Muscle layer of colon (tissue), 2 donors: ENCODE measurements around the gene SLC35E4.
"Not testable (repeated sequence)": the region's sequence is repeated elsewhere in the genome, so short reads cannot be mapped to it uniquely, and the experiment has no call there.

Experiments used
- H3K27ac ChIP-seq: one replicate; pipeline ENCODE4 v1.7.0; 2013; ENCODE audit warnings: low read depth, mild to moderate bottlenecking, low read length, moderate library complexity
- H3K27me3 ChIP-seq, 2 donors: one replicate each; pipeline ENCODE4 v1.7.0; 2013; ENCODE audit warnings: low read length in 2 of 2, mild to moderate bottlenecking in 2 of 2; ENCODE audit not compliant: insufficient read depth in 2 of 2, control insufficient read depth in 1 of 2
- H3K36me3 ChIP-seq: one replicate; pipeline ENCODE4 v1.7.0; 2013; ENCODE audit warnings: mild to moderate bottlenecking, low read length; ENCODE audit not compliant: insufficient read depth
- H3K4me1 ChIP-seq: one replicate; pipeline ENCODE4 v1.7.0; 2013; ENCODE audit warnings: mild to moderate bottlenecking, low read length; ENCODE audit not compliant: insufficient read depth
- H3K4me3 ChIP-seq, 2 donors: one replicate each; pipeline ENCODE4 v1.7.0; 2013; ENCODE audit warnings: low read length in 2 of 2, low read depth in 1 of 2, mild to moderate bottlenecking in 1 of 2, moderate library complexity in 1 of 2
- H3K9ac ChIP-seq: one replicate; pipeline ENCODE4 v1.7.0; 2013; ENCODE audit warnings: low read length
- H3K9me3 ChIP-seq: one replicate; pipeline ENCODE4 v1.7.0; 2013; ENCODE audit warnings: mild to moderate bottlenecking, low read length
- donor health status: abdominal sarcoma.
- donor health status: Adenocarcinoma of cecum.

SLC35E4 gene

DNA sequence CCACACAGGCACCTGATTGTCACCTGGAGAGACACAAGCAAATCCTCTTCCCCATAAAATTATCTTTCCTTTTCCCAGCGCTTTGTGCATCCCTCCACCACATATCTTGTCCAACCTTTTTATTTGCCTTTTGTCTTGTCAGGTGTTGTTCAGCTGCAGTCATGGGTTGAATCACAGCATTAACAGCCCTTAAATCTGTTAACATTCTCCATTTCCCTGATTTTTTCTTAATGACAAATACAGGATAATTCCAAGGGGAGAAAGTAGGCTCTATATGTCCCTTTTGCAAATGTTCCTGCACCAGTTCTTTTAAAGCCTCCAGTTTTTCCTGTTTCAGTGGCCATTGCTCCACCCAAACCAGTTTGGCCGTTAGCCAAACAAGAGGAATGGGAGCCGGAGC, 41.0 kb downstream of the SLC35E4 start:
- H3K9me3 ChIP-seq, H3K4me3 ChIP-seq, H3K27ac ChIP-seq, H3K9ac ChIP-seq, H3K36me3 ChIP-seq, H3K27me3 ChIP-seq: not testable (repeated sequence)
- peaks cover 11% of the 10 kb centered on the region for H3K4me1 ChIP-seq

DNA sequence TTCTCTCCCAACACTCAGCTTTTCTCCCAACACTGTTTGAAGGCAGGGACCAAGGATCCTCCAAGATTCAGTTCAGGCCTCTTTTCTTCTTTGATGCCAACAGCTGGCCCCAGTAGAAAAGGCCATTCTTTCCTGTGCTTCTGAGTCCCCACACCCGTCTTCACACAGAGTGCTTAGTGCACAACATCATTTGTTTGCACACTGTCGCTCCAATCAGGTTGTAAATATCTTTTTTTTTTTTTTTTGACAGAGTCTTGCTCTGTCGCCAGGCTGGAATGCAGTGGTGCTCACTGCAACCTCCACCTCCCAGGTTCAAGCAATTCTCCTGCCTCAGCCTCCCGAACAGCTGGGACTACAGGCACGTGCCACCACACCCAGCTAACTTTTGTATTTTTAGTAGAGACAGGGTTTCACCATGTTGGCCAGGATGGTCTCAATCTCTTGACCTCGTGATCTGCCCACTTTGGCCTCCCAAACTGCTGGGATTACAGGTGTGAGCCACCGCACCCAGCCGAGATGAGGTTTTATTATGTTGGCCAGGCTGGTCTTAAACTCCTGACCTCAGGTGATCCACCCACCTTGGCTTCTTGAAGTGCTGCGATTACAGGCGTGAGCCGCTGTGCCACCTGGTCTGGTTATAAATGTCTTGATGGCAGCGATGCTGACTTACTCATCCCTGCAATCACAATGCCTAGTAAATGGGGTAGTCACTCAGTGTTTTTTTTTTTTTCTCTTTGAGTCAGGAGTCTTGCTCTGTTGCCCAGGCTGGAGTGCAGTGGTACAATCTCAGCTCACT, 44.5 kb downstream of the SLC35E4 start:
- not testable (repeated sequence) for H3K36me3 ChIP-seq, H3K9ac ChIP-seq, H3K27me3 ChIP-seq, H3K9me3 ChIP-seq, H3K27ac ChIP-seq, H3K4me3 ChIP-seq
- H3K4me1 ChIP-seq, result peaks cover 12% of the 10 kb centered on the region

DNA sequence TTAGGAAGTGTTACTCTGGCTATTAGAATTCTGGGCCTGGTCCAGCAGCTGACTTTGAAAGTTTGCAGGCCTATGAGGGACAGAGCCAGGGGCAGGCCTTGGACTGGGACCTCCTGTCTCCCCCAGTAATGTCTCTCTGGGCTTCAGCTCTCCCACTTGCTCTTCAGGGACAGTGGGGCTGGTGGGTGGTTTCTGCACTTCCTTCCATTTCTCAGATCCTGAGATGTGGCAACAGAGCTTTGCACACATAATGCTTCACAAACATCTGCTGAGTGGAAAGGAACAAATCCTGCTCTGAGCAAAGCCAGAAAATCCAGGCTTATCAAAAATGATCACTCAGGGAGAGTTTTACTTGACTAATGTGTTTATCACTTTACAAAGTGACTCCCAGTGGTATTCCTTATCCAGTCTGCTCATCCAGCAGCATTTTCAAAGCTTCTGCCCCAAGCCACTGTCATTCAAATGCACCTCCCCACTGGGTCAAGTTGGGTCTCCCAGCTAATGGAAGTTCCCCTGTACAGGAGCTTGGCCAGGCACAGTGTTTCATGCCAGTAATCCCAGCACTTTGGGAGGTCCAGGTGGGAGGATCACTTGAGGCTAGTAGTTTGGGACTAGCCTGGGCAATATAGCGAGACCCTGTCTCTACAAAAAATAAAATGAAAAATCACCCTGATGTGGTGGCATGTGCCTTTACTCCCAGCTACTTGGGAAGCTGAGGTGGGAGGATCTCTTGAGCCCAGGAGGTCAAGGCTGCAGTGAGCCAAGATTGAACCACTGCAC, 45.6 kb downstream of the SLC35E4 start:
- peak overlapping the region; percentile 44 for H3K27ac ChIP-seq
- H3K4me3 ChIP-seq, result no peak overlapping the region
- no peaks in the 10 kb centered on the region for H3K27me3 ChIP-seq
- H3K4me1 ChIP-seq, result peaks cover 12% of the 10 kb centered on the region
- H3K9ac ChIP-seq, result no peak overlapping the region
- H3K36me3 ChIP-seq, result no peaks in the 10 kb centered on the region
- H3K9me3 ChIP-seq, result no peaks in the 10 kb centered on the region

DNA sequence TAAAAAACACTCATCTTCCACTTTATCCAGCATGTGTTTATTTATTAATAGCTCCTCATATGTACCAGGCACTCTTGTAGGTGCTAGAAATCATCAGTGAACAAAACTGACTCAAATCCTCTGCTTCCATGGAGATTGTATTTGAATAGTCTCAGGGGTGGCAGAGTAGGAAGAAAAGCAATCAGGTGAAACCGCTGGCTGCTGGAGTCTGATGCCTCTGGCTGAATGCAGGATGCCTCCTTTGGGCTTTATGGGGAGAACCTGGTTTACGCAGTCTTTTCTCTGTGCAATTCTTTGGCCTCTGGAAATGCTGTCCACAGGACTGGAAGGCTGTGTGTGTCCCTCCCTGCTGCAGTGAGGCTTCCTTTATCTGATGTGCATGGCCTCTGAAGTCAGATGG, 46.2 kb downstream of the SLC35E4 start:
- H3K9ac ChIP-seq, result no peak overlapping the region
- no peaks in the 10 kb centered on the region for H3K9me3 ChIP-seq
- H3K36me3 ChIP-seq, result no peaks in the 10 kb centered on the region
- no peaks in the 10 kb centered on the region for H3K27me3 ChIP-seq
- no peak overlapping the region for H3K4me3 ChIP-seq
- no peak overlapping the region for H3K27ac ChIP-seq
- H3K4me1 ChIP-seq, result peaks cover 12% of the 10 kb centered on the region

DNA sequence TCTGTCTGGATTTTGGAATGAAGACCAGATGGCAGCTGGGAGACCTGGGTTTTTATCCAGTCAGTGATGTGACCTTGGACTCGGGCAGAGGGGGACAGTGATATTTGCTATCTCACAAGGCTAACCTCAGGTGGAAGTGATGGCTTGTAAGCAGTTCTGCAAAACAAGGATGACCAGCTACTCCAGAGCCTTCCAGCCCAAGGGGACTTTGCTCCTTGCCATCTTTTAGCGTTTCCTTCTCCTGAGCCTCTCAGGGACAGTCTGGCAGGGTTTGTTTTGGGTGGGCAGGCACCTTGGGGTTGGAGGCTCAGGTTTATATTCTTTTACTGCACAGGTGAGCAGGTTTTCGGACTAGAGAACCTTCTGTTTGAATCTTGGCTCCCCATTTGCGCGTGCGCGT, 49.6 kb downstream of the SLC35E4 start:
- Histone ChIP-seq H3K9ac (no peak overlapping the region), H3K36me3 (no peaks in the 10 kb centered on the region), H3K4me3 (no peak overlapping the region), H3K27me3 (no peaks in the 10 kb centered on the region), H3K27ac (no peak overlapping the region), H3K9me3 (no peaks in the 10 kb centered on the region), H3K4me1 (peaks cover 12% of the 10 kb centered on the region)

DNA sequence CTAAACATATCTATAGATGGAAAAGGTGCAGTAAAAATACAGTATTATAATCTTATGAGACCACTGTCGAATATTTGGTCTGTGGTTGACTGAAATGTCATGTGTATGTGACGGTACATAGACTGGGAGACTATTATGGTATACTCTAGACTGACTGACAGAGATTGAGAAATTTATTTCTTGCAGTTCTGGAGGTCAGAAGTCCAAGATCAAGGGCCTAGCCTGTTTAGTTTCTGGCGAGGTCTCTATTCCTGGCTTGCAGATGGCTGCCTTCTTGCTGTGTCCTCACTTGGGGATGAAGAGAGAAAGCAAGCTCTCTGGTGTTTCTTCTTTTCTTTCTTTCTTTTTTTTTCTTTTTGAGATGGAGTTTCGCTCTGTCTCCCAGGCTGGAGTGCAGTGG, 51.8 kb downstream of the SLC35E4 start:
- no peak overlapping the region for H3K27ac ChIP-seq
- no peaks in the 10 kb centered on the region for H3K4me1 ChIP-seq
- no peak overlapping the region for H3K9ac ChIP-seq
- H3K36me3 ChIP-seq, result no peaks in the 10 kb centered on the region
- no peaks in the 10 kb centered on the region for H3K27me3 ChIP-seq
- H3K4me3 ChIP-seq, result no peak overlapping the region
- H3K9me3 ChIP-seq, result no peaks in the 10 kb centered on the region

DNA sequence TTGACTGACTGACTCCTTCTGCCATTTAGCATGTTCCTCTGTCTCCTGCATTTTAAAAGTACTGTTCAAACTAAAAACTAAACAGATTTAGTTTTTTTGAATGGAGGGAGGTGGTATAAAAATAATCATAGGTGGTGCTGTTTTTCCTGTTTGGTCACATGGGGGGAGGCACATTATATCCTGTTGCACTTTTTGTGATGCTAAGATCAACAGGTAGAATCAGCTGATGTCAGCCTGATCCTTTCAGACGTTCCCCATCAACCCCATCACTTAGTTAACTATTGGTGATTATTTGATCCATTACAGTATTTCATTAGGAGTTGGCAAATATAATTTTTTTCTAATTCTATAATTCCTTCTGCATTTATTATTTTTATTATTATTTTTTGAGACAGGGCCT, 54.0 kb downstream of the SLC35E4 start:
- peaks cover 6% of the 10 kb centered on the region for H3K4me1 ChIP-seq
- no peaks in the 10 kb centered on the region for H3K9me3 ChIP-seq
- H3K27me3 ChIP-seq, result no peaks in the 10 kb centered on the region
- H3K9ac ChIP-seq, result no peak overlapping the region
- H3K4me3 ChIP-seq, result no peak overlapping the region
- H3K27ac ChIP-seq, result no peak overlapping the region
- H3K36me3 ChIP-seq, result no peaks in the 10 kb centered on the region

DNA sequence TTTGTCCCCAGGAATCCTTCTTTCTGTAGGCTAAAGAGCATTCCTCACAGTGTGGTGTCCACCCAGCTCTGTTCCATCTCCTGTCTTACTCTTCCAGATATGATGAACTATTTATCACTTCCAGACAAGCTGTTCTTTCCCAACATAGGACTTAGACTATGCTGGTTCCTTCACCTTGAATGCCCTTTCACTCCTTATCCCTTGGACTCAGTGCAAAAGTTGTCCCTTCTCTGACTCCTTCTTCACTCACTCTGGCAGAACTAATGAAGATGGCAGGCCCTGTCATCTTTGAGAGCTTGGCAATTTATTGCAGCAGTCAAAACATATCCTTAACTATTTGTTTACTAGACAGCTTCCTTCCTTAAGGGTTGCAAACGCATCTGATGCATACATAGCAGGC, 55.6 kb downstream of the SLC35E4 start:
- Histone ChIP-seq H3K4me1 (peaks cover 16% of the 10 kb centered on the region), H3K9ac (no peak overlapping the region), H3K9me3 (no peaks in the 10 kb centered on the region), H3K36me3 (no peaks in the 10 kb centered on the region), H3K27ac (no peak overlapping the region), H3K27me3 (no peaks in the 10 kb centered on the region), H3K4me3 (no peak overlapping the region)

DNA sequence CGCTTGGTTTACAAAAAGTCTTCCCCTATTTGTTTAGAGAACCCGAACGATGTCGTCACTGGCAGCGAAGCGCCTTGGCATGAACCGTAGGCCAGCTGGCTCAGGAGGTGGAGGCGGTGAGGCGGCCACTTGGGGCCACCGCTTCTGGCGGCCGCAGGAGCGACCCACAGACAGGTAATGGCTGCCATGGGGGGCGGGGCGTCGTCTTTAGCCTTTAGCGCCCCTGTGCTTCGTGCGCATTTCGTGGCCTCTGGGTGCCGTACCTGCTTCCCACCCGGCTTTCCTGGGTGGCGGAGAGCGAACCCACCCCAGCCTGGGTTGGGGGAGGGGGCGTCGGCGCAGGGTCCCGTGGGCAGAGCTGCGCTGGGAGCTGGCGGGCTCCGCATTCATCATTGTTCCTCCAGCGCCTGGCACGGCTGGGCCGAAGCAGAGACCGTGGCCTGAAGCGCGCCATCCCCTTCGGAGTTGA, 58.6 kb downstream of the SLC35E4 start:
- H3K36me3 ChIP-seq, result no peaks in the 10 kb centered on the region
- peaks cover 17% of the 10 kb centered on the region for H3K4me1 ChIP-seq
- no peak overlapping the region for H3K9ac ChIP-seq
- no peaks in the 10 kb centered on the region for H3K9me3 ChIP-seq
- peak overlapping the region; percentile 55 to 58 for H3K4me3 ChIP-seq
- no peaks in the 10 kb centered on the region for H3K27me3 ChIP-seq
- peak overlapping the region; percentile 82 for H3K27ac ChIP-seq

DNA sequence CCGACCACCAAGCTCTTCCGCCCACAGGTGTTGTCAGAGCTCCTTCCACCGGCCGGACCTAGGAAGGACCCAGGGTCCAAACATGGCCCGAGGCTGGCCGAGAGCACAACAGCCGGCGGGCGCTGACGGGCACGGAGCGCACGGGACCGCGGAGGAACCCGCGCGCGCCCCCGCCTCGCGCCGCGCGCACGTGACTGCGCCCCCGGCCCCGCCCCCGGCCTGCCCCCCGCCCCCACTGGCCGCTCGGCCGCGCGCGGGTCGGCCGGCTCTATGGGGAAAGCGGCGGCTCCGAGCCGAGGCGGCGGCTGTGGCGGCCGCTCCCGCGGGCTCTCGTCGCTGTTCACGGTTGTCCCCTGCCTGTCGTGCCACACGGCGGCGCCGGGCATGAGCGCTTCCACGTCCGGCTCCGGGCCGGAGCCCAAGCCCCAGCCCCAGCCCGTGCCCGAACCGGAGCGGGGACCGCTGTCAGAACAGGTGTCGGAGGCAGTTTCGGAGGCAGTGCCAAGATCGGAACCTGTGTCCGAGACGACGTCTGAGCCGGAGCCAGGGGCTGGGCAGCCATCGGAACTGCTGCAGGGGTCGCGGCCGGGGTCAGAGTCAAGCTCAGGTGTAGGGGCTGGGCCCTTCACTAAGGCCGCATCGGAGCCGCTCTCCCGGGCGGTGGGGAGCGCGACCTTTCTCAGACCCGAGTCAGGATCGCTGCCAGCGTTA, 59.2 kb downstream of the SLC35E4 start, which contains the start of gene OSBP2:
OSBP2 (plus strand) TSS at position 235 of the 711 bp plus-strand sequence; CDS start at position 271, 36 bp downstream.
- H3K27ac ChIP-seq, result peak within 1 kb of the TSS; percentile 82
- H3K4me1 ChIP-seq, result peaks cover 17% of the 10 kb centered on the region
- H3K36me3 ChIP-seq, result no peaks in the 10 kb centered on the region
- H3K9me3 ChIP-seq, result no peaks in the 10 kb centered on the region
- peak within 1 kb of the TSS; percentile 55 to 58 for H3K4me3 ChIP-seq
- no peaks in the 10 kb centered on the region for H3K27me3 ChIP-seq
- H3K9ac ChIP-seq, result no peak within 1 kb of the TSS

DNA sequence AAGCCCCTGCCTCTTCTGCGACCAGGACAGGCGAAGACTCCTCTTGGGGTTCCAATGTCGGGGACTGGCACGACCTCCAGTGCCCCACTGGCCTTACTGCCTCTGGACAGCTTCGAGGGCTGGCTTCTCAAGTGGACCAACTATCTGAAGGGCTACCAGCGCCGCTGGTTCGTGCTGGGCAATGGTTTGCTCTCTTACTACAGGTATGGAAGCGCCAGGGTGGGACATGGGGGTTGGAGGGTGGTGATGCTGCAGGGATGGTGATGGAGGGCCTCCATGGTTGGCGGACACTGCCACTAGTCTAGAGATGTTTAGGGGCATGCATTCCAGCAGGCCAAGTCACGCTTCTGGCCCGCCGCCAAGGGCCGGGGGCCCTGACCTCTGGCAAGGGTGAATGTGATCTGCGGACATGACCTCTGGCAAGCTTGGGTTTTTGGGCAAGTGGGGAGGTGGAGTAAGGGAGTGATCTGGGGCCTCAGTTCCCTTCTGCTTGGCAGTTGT, 59.8 kb downstream of the SLC35E4 start:
- Histone ChIP-seq H3K9ac (no peak overlapping the region), H3K4me3 (peak overlapping the region; percentile 52 to 55), H3K4me1 (peaks cover 17% of the 10 kb centered on the region), H3K27me3 (no peaks in the 10 kb centered on the region), H3K27ac (no peak overlapping the region), H3K9me3 (no peaks in the 10 kb centered on the region), H3K36me3 (no peaks in the 10 kb centered on the region)
